Natural killer cell treated with Interleukin-12 subunit alpha and Interleukin-12 subunit beta and Interleukin-15 and Interleukin-18, amount 100 ng/mL, for 72 hours (primary cell): ENCODE data around the gene CAMK2B. TPM values are rescaled to one million over a fixed set of nuclear protein-coding genes. Genes with fewer than 3 reads are reported as not detected.
"Not testable (repeated sequence)": the region's sequence is repeated elsewhere in the genome, so short reads cannot be mapped to it uniquely, and the experiment has no call there.

Experiments used
- ATAC-seq, 2 donors: fragments of 150-1000 bp; cut with Tn5 transposase in 1 of 2; sonication (Bioruptor Pico), chemical (Tn5 transposase) in 1 of 2; 2 replicates each; pipeline ENCODE4 v1.10.0; 2021
- DNase-seq: peaks from one replicate; pipeline ENCODE4 v3.0.0; 2022; ENCODE audit warnings: low spot score
- H3K27ac Mint-ChIP-seq, 2 donors: 1 replicate in 1 of 2; 2 replicates in 1 of 2; pipeline ENCODE4 v1.8.0; 2022; ENCODE audit warnings: mixed read lengths in 2 of 2, mild to moderate bottlenecking in 1 of 2, moderate library complexity in 1 of 2
- H3K27me3 Mint-ChIP-seq, 2 donors: 1 replicate in 1 of 2; 2 replicates in 1 of 2; pipeline ENCODE4 v1.8.0; 2022; ENCODE audit warnings: mixed read lengths in 2 of 2
- H3K36me3 Mint-ChIP-seq: one replicate; pipeline ENCODE4 v1.8.0; 2022; ENCODE audit warnings: mixed read lengths
- H3K4me1 Mint-ChIP-seq, 2 donors: 1 replicate in 1 of 2; 2 replicates in 1 of 2; pipeline ENCODE4 v1.8.0; 2022; ENCODE audit warnings: low read depth in 2 of 2, mixed read lengths in 2 of 2, mild to moderate bottlenecking in 1 of 2
- H3K4me3 Mint-ChIP-seq: one replicate; pipeline ENCODE4 v1.8.0; 2022; ENCODE audit warnings: mixed read lengths
- H3K9me3 Mint-ChIP-seq: 2 replicates; pipeline ENCODE4 v1.8.0; 2022; ENCODE audit warnings: mixed read lengths
- total RNA-seq, 2 donors: library from RNA; stranded (reverse); gene quantifications; one replicate each; pipeline ENCODE4 v1.2.3, GENCODE V29; 2022

The CAMK2B gene
- total RNA-seq, 2 donors from 2014 or later, result 0.10 TPM; not detected in 1

DNA sequence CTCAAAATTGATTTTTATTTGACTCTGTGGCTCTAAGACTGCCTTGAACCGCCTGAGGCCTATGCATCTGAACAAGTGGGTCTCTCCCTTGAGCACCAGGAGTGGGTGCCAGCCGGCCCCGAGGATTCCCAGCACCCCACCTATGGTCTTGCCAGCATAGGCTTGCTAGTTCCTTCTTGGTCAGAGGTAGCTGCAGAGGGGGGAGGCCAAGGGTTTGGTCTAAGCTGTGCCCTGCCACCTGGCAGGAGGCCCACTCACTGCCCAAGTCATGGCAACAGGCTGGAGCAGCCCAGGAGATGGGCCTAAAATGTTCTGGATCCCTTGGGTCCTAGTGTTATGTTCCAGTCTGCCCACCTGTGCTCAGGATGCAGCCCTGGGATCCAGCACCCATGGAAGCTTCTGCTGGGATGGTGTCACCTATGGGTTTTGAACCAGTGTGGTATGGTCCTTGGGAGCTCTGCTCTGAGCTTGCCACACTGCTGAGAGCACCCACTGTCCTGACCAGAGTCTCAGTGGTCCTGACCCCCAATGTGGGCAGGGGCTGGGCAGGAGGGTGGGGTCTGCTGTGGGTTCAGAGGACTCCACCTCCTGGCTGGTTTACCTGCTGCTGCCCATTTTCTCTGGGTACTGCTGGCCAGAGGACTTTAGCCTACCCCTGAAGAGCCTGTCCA, 112.1 kb downstream of the CAMK2B start:
- Mint-ChIP-seq H3K27ac (no peak overlapping the region), H3K9me3 (no peaks in the 10 kb centered on the region)

DNA sequence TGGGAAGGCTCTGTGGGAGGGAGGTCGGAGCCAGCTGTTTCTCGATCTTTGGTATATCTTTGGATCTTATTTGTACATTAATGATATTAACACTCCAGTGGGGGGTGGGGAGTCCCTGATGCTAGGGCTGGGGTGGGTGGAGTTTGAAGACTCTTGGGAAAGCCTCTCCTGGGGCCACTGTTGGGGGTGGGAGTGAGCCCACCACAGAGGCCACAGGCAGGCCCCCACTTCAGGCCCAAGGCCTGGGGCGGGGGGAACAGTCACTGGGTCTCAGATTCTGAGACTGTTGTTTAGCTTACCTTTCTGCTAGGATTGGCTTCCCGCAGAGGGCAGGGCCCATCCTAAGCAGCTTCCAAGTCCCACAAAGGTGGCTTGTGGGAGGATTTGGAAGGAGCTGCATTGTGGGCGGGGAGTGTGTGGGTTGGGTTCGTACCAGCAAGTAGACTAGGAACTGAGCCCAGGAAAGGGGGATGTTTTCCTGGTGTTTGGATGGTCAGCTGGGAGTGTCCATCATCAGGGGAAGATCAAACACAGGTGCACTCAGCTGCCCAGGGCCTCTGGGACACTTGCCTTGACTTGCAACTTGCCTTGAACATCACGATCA, 112.7 kb downstream of the CAMK2B start:
- H3K27ac Mint-ChIP-seq, result no peak overlapping the region

More for the DNA sequence above, 112.1 kb downstream of the CAMK2B start:
- H3K4me1 Mint-ChIP-seq, result peaks cover 6 to 7% of the 10 kb centered on the region in 2 donors
- ATAC-seq (no peak), DNase-seq (peak; percentile 49)
- no peaks in the 10 kb centered on the region for H3K27me3 Mint-ChIP-seq
- peaks cover 22% of the 10 kb centered on the region for H3K36me3 Mint-ChIP-seq
- H3K4me3 Mint-ChIP-seq, result no peak overlapping the region

DNA sequence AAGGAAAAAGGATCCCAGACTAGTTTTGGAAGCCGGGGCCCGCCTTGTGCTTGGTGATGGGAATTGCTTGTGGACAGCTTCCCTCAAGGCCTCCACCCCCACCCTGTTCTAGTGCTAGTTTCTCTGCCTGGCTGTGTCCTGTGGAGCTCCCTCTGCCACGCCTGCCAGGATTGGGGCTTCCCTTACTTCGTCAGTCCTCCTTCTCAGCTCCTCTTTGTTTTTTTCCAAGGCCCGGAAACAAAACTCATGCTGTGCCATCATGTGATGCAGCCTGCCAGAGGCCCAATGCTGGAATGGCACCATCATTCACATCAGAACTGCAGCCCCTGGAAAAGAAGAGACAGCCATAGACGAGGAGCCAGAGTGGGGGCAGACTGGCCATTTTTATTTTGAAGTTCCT, 113.4 kb downstream of the CAMK2B start:
- DNase-seq, result peak; percentile 25
- H3K36me3 Mint-ChIP-seq, result peaks cover 22% of the 10 kb centered on the region

More for the DNA sequence above, 112.7 kb downstream of the CAMK2B start:
- no peaks in the 10 kb centered on the region for H3K27me3 Mint-ChIP-seq
- DNase-seq, result peak; percentile 38
- H3K9me3 Mint-ChIP-seq, result no peaks in the 10 kb centered on the region
- H3K4me3 Mint-ChIP-seq, result no peak overlapping the region
- H3K4me1 Mint-ChIP-seq, result peaks cover 6 to 7% of the 10 kb centered on the region in 2 donors
- peaks cover 22% of the 10 kb centered on the region for H3K36me3 Mint-ChIP-seq
- ATAC-seq, result no peak

DNA sequence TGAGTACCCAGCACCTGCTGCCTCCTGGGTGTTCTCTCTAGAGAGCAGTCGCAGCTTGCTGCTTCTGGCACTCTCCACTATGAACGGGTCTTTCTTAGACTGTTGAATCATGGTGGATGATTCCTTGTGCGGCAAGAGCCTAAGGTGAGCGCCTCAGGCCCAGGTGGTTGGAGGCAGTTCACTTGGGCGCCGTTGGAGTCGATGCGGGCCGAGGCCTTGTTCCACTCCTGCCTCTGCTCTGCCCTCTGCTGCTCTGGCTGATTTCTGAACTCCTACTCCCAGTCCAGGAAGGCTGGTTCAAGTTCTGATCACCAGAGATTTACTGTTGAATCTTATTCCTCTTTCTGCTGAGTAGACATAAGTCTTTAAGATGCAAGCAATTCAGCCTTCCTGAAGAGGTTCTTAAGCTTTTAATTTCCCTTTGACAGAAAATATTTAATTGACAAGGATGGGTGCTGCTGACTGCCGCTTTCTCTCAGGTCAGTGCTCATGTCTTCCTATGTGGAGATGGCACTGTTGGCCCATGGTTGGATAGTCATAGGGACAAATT, 114.2 kb downstream of the CAMK2B start:
- Mint-ChIP-seq H3K36me3 (peaks cover 22% of the 10 kb centered on the region), H3K27ac (peak overlapping the region in 1 of 2 donors; percentile 52)
- peak; percentile 29 for DNase-seq

More for the DNA sequence above, 113.4 kb downstream of the CAMK2B start:
- no peaks in the 10 kb centered on the region for H3K27me3 Mint-ChIP-seq
- H3K4me1 Mint-ChIP-seq, result peaks cover 6 to 7% of the 10 kb centered on the region in 2 donors
- no peak overlapping the region for H3K4me3 Mint-ChIP-seq
- no peak overlapping the region for H3K27ac Mint-ChIP-seq
- no peak for ATAC-seq
- no peaks in the 10 kb centered on the region for H3K9me3 Mint-ChIP-seq

DNA sequence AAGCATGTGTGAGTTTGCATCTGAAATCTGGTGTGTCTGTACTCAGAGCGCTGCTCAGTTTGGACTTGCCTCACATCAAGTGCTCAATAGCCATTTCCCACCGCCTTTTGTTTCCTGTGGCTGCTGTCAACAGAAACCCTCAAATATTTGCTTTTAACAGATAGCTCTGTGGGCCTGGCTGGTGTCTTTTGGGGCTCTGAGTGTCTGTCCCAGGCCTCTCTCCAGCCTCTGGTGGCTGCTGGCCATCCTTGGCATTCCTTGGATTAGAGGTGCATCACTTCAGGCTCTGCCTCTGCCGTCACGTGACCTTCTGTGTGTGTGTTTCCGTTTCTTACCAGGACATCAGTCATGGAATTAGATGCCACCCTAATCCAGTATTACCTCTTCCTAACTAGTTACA, 115.3 kb downstream of the CAMK2B start:
- Mint-ChIP-seq H3K4me1 (peaks cover 10 to 11% of the 10 kb centered on the region in 2 donors), H3K9me3 (no peaks in the 10 kb centered on the region), H3K27ac (no peak overlapping the region), H3K36me3 (peaks cover 27% of the 10 kb centered on the region), H3K27me3 (no peaks in the 10 kb centered on the region), H3K4me3 (no peak overlapping the region)
- no peak for ATAC-seq
- DNase-seq, result no peak

More for the DNA sequence above, 114.2 kb downstream of the CAMK2B start:
- H3K4me1 Mint-ChIP-seq, result peaks cover 6 to 7% of the 10 kb centered on the region in 2 donors
- H3K9me3 Mint-ChIP-seq, result no peaks in the 10 kb centered on the region
- no peaks in the 10 kb centered on the region for H3K27me3 Mint-ChIP-seq
- ATAC-seq, result no peak
- no peak overlapping the region for H3K4me3 Mint-ChIP-seq

DNA sequence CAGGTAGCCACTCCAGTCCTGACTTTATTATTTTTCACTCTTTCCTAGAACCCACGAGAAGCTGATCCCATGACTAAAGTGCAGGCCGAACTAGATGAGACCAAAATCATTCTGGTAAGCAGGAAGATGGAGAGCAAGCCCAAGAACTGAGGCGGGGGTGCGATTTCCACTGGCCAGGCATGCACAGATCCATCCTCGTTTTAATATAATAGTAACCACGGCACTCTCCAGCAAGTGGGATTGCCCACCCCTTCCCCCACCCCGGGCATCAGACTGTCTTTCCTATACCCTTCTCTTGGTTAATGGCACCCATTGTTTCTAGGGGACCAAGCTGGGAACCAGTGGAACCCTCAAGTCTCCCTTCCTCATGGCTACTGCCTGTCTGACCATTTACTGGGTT, 117.3 kb downstream of the CAMK2B start:
- ATAC-seq, result no peak
- Mint-ChIP-seq H3K27me3 (no peaks in the 10 kb centered on the region), H3K27ac (no peak overlapping the region), H3K4me1 (peaks cover 22 to 30% of the 10 kb centered on the region in 2 donors), H3K36me3 (peaks cover 35% of the 10 kb centered on the region), H3K9me3 (no peaks in the 10 kb centered on the region), H3K4me3 (no peak overlapping the region)
- DNase-seq, result no peak

DNA sequence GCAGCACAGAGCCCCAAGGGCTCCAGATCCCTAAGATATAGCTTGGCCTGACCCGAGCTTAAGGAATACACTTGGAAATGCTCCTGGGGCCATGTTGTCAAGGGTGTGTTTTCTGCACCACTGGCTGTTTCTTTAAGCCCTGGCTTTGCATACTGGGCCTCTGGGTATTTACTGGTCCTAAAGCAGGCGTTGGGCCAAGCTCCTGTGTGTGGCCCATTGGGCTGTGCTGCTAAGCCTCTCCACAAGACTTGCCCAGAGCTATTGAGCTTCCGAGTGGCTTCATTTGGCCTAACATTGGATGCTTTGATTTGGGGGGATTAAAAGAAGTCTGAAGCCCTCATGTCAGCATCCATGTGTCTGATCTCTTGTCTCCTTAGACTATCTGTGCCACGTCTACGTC, 119.4 kb downstream of the CAMK2B start:
- Mint-ChIP-seq H3K9me3 (no peaks in the 10 kb centered on the region), H3K4me3 (no peak overlapping the region), H3K27me3 (no peaks in the 10 kb centered on the region), H3K4me1 (peaks cover 31 to 39% of the 10 kb centered on the region in 2 donors), H3K27ac (no peak overlapping the region), H3K36me3 (peaks cover 29% of the 10 kb centered on the region)
- no peak for ATAC-seq
- no peak for DNase-seq

DNA sequence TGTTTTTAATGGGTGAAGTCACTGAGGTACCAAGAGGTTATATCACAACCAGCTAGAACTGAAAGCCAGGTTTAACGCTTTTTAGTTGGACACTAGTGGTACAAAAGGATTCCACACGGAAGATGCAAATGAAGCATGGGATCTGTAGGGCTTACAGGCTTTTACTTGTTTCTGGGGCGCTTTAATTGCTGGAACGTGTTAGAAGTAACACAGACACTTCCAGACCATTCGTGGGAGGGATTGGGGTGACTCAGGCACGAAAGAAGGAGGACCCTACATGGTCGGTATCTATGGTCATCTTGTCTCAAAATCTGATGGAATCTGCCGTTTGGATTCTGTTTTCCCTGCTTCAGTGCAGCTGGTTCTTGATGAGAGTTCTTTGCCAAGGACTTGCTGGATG, 123.6 kb downstream of the CAMK2B start:
- Mint-ChIP-seq H3K9me3 (no peaks in the 10 kb centered on the region), H3K36me3 (peaks cover 13% of the 10 kb centered on the region), H3K4me3 (peak overlapping the region; percentile 81), H3K27me3 (peaks cover 8 to 9% of the 10 kb centered on the region in 2 donors), H3K27ac (peak overlapping the region; percentile 43 to 83), H3K4me1 (peaks cover 28 to 39% of the 10 kb centered on the region in 2 donors)
- no peak for DNase-seq
- no peak for ATAC-seq

DNA sequence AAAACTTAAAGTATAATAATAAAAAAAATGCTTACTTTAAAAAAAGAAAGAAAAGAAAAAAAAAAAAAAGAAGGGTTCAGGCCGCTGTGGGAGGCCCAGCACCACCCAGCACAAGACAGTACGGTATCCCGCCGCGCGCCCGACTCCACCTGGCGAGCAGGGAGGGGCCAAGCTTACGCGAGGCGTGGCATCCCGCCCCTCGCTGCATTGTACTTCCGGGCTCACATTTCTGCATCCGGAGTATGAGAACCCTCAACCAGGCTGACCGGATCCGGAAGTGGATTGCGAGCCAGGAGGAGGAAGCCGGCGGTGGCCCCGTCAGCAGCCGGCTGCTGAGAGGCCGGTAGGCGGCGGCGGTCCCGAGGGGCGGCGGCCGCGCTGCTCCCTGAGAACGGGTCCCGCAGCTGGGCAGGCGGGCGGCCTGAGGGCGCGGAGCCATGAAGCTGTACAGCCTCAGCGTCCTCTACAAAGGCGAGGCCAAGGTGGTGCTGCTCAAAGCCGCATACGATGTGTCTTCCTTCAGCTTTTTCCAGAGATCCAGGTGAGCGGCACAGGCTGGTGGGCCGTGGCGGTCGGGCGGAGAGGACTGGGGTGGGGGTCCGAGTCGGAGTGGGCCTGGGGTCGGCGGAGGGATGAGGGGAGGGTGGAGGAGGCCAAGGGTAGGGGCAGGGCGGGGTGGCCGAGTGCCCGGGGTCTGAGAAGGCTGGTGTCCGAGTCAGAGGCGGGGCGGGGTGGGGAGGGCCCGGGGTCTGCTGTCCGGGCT, 124.5 kb downstream of the CAMK2B start, which contains the start of gene YKT6:
YKT6 (plus strand) TSS at position 280 of the 763 bp plus-strand sequence; CDS start at position 438, 158 bp downstream.
- H3K4me3 Mint-ChIP-seq, result peak within 1 kb of the TSS; percentile 81
- H3K27ac Mint-ChIP-seq, result peak within 1 kb of the TSS; percentile 43 to 83
- peak; percentile 100 for ATAC-seq
- peaks cover 13% of the 10 kb centered on the region for H3K36me3 Mint-ChIP-seq
- peak; percentile 96 for DNase-seq
- H3K9me3 Mint-ChIP-seq, result no peaks in the 10 kb centered on the region
- H3K4me1 Mint-ChIP-seq, result peaks cover 31 to 39% of the 10 kb centered on the region in 2 donors
- peaks cover 8 to 9% of the 10 kb centered on the region in 2 donors for H3K27me3 Mint-ChIP-seq

DNA sequence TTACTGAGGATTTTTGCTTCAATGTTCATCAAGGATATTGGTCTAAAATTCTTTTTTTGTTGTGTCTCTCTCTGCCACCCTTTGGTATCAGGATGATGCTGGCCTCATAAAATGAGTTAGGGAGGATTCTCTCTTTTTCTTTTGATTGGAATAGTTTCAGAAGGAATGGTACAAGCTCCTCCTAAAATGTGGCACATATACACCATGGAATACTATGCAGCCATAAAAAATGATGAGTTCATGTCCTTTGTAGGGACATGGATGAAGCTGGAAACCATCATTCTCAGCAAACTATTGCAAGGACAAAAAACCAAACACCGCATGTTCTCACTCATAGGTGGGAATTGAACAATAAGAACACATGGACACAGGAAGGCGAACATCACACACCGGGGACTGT, 125.2 kb downstream of the CAMK2B start:
- DNase-seq, H3K9me3 Mint-ChIP-seq, H3K27ac Mint-ChIP-seq, H3K36me3 Mint-ChIP-seq, ATAC-seq, H3K27me3 Mint-ChIP-seq: not testable (repeated sequence)
- peaks cover 28 to 34% of the 10 kb centered on the region in 2 donors for H3K4me1 Mint-ChIP-seq
- H3K4me3 Mint-ChIP-seq, result peak overlapping the region; percentile 74

DNA sequence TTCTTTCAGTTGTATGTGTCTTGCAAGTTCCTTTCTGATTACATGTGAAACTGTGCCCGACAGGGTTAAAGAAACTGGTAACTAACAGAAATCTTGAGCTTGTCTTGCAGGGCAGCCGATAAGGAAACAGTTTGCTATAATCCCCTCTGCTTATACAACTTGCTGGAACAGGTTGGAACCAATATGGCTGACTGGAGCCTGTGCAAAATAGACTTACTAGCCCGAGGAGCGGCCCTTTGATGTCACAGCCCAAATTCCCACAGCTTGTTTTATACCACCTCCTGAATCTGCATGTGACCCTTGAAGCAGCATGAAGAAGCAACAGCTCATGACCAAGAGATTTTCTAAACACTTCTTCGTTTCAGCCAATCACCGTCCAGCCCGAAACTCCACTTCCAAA, 127.9 kb downstream of the CAMK2B start:
- H3K9me3 Mint-ChIP-seq, result no peaks in the 10 kb centered on the region
- H3K27me3 Mint-ChIP-seq, result peaks cover 15 to 20% of the 10 kb centered on the region in 2 donors
- ATAC-seq (no peak), DNase-seq (no peak)
- peaks cover 11 to 18% of the 10 kb centered on the region in 2 donors for H3K4me1 Mint-ChIP-seq
- no peak overlapping the region for H3K4me3 Mint-ChIP-seq
- no peaks in the 10 kb centered on the region for H3K36me3 Mint-ChIP-seq
- H3K27ac Mint-ChIP-seq, result no peak overlapping the region

DNA sequence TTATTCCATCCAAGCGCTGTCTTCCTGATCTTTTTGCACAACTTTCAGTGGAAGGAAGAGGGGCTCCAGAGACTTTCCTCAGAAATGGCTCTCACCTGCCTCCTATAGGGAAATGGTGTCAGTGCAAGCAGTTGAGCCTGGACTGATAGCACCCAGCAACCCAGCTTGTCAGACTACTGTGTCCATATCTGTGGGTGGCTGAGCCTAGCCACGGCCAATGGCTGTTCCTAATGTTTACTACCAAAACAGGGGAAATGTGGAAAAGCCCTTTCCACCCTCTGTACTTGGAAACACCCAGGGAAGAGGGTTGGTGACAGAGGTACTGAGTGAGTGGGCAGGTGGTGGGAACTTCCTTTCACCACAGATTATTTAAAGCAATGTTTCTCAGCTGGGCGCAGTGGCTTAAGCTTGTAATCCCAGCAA, 128.9 kb downstream of the CAMK2B start:
- Mint-ChIP-seq H3K36me3 (no peaks in the 10 kb centered on the region), H3K4me3 (no peak overlapping the region), H3K9me3 (no peaks in the 10 kb centered on the region), H3K4me1 (peaks cover under 1 to 10% of the 10 kb centered on the region in 2 donors), H3K27ac (no peak overlapping the region), H3K27me3 (peaks cover 17 to 24% of the 10 kb centered on the region in 2 donors)
- DNase-seq (no peak), ATAC-seq (no peak)

DNA sequence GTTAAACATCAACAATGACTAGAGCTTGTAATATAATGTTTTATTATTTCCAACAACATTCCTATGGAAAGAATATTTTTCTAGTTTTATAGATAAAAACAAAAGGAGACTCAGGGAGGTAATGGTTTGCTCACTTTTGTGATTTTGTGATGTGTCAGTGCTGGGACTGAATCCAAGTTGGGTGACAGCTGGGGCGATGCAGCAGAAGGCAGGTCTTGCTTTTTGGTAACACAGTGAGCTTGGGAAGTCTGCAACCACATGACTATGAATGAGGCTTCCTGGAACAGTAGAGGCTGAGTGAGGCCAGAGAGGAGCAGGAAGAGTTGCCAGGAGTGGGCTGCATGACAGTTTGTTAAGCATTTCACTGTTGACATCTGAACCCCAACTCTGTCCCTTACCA, 129.5 kb downstream of the CAMK2B start:
- H3K27ac Mint-ChIP-seq, result no peak overlapping the region
- peaks cover 0 to 9% of the 10 kb centered on the region in 2 donors for H3K4me1 Mint-ChIP-seq
- H3K27me3 Mint-ChIP-seq, result peaks cover 21 to 29% of the 10 kb centered on the region in 2 donors
- H3K4me3 Mint-ChIP-seq, result no peak overlapping the region
- H3K36me3 Mint-ChIP-seq, result no peaks in the 10 kb centered on the region
- DNase-seq (no peak), ATAC-seq (no peak)
- no peaks in the 10 kb centered on the region for H3K9me3 Mint-ChIP-seq
